H1 (cell line): Measurements from ENCODE around the gene GRIA4. TPM values are rescaled to one million over a fixed set of nuclear protein-coding genes. Genes with fewer than 3 reads are reported as not detected.

Source experiments
- CTCF ChIA-PET: fragments of 300-600 bp; sonication (Branson Sonifier 250); formaldehyde crosslinking; loops from one replicate; lab custom pipeline; 2021; ENCODE audit not compliant: partially characterized antibody; lab: Charles Lee
- POLR2A ChIA-PET: fragments of 300-600 bp; sonication (Branson Sonifier 250); formaldehyde crosslinking; loops from one replicate; lab custom pipeline; 2021; ENCODE audit warnings: inconsistent platforms; ENCODE audit not compliant: partially characterized antibody; lab: Charles Lee
- DNase-seq, 2 experiments: peaks; one replicate each; pipeline versions ENCODE4 v3.0.0 to v3.0.0-alpha.2; 2010 to 2022; ENCODE audit warnings: low spot score in 2 of 2, low read depth in 1 of 2, mixed read lengths in 1 of 2
- FAIRE-seq: peaks from 2 replicates; lab custom pipeline; 2011; peaks lifted over from hg19 to GRCh38; lab: Jason Lieb, UNC
- H2AFZ ChIP-seq: 2 replicates; pipeline ENCODE4 v1.8.1; 2012; ENCODE audit warnings: low read length, inconsistent platforms
- H2AK5ac ChIP-seq: 2 replicates; pipeline ENCODE4 v1.6.1; 2013; ENCODE audit warnings: low read depth, low read length
- H2BK120ac ChIP-seq: replicated peaks from 2 replicates; pipeline ENCODE3; 2013; ENCODE audit warnings: low read depth, low read length, inconsistent platforms
- H2BK12ac ChIP-seq: 2 replicates; pipeline ENCODE4 v1.6.1; 2013; ENCODE audit warnings: low read depth, low read length
- H2BK15ac ChIP-seq: 2 replicates; pipeline ENCODE4 v1.6.1; 2013; ENCODE audit warnings: low read length
- H2BK20ac ChIP-seq: 2 replicates; pipeline ENCODE4 v1.6.1; 2013; ENCODE audit warnings: low read length
- H2BK5ac ChIP-seq: 2 replicates; pipeline ENCODE4 v1.6.1; 2013; ENCODE audit warnings: low read depth, low read length
- H3K14ac ChIP-seq: 2 replicates; pipeline ENCODE4 v1.6.1; 2013; ENCODE audit warnings: inconsistent platforms; ENCODE audit not compliant: insufficient read length
- H3K18ac ChIP-seq: 2 replicates; pipeline ENCODE4 v1.6.1; 2013; ENCODE audit warnings: low read length; ENCODE audit errors: extremely low read depth
- H3K23ac ChIP-seq: 2 replicates; pipeline ENCODE4 v1.6.1; 2013; ENCODE audit warnings: inconsistent platforms; ENCODE audit not compliant: insufficient read length
- H3K23me2 ChIP-seq: 2 replicates; pipeline ENCODE4 v1.6.1; 2013; ENCODE audit warnings: low read depth, low read length
- H3K27ac ChIP-seq: 2 replicates; pipeline ENCODE4 v1.6.1; 2011; ENCODE audit warnings: low read depth, low read length, inconsistent platforms
- H3K27me3 ChIP-seq, 4 experiments: replicated peaks in 1 of 4; 1 replicate in 1 of 4; 2 replicates in 3 of 4; pipeline versions ENCODE4 v1.6.1 to v1.8.1; 2011 to 2013; ENCODE audit warnings: low read length in 3 of 4, mild to moderate bottlenecking in 3 of 4, inconsistent platforms in 2 of 4, mixed read lengths in 2 of 4, moderate library complexity in 1 of 4; ENCODE audit not compliant: control insufficient read depth in 3 of 4, insufficient read depth in 3 of 4; ENCODE audit errors: extremely low read depth in 1 of 4
- H3K36me3 ChIP-seq, 4 experiments: 2 replicates each; pipeline versions ENCODE4 v1.6.1 to v1.8.1; 2011 to 2013; ENCODE audit warnings: mild to moderate bottlenecking in 4 of 4, low read length in 3 of 4, moderate library complexity in 2 of 4, control low read depth in 1 of 4, inconsistent platforms in 1 of 4; ENCODE audit not compliant: insufficient read depth in 4 of 4, control insufficient read depth in 2 of 4
- H3K4ac ChIP-seq: replicated peaks from 2 replicates; pipeline ENCODE3; 2013; ENCODE audit warnings: low read length, low read depth, mixed read lengths, inconsistent platforms; ENCODE audit not compliant: insufficient read length
- H3K4me1 ChIP-seq, 4 experiments: replicated peaks in 1 of 4; 1 replicate in 1 of 4; 2 replicates in 3 of 4; pipeline versions ENCODE4 v1.6.1 to v1.8.1; 2011 to 2013; ENCODE audit warnings: low read length in 3 of 4, inconsistent platforms in 2 of 4, mixed read lengths in 1 of 4; ENCODE audit not compliant: insufficient read depth in 4 of 4, control insufficient read depth in 3 of 4
- H3K4me2 ChIP-seq, 2 experiments: 2 replicates each; pipeline versions ENCODE4 v1.6.1 to v1.8.1; 2011 to 2013; ENCODE audit warnings: low read depth in 2 of 2, low read length in 2 of 2, control low read depth in 1 of 2, inconsistent platforms in 1 of 2, mild to moderate bottlenecking in 1 of 2; ENCODE audit not compliant: insufficient read depth in 1 of 2
- H3K4me3 ChIP-seq, 4 experiments: fragments of 200-600, 300-600 bp in 1 of 4; sonication (generic), shearing (Covaris generic), sonication (Bioruptor Twin) in 1 of 4; 2 replicates each; pipeline versions ENCODE4 v1.5.1 to v1.8.1; 2011 to 2016; ENCODE audit warnings: low read length in 4 of 4, low read depth in 3 of 4, control low read depth in 2 of 4, inconsistent platforms in 2 of 4, mild to moderate bottlenecking in 2 of 4, mixed read lengths in 1 of 4, moderate library complexity in 1 of 4; ENCODE audit not compliant: insufficient read depth in 2 of 4; ENCODE audit errors: extremely low read depth in 1 of 4
- H3K56ac ChIP-seq: replicated peaks from 2 replicates; pipeline ENCODE3; 2013; ENCODE audit warnings: low read depth, mild to moderate bottlenecking, mixed read lengths, low read length, inconsistent platforms; ENCODE audit not compliant: insufficient read length
- H3K79me1 ChIP-seq: 2 replicates; pipeline ENCODE4 v1.6.1; 2013; ENCODE audit warnings: low read depth, low read length, control low read depth
- H3K79me2 ChIP-seq, 2 experiments: 2 replicates each; pipeline versions ENCODE4 v1.6.1 to v1.8.1; 2012 to 2013; ENCODE audit warnings: low read length in 2 of 2, mild to moderate bottlenecking in 2 of 2, inconsistent platforms in 1 of 2; ENCODE audit not compliant: insufficient read depth in 2 of 2, control insufficient read depth in 1 of 2
- H3K9ac ChIP-seq, 4 experiments: replicated peaks in 1 of 4; 1 replicate in 1 of 4; 2 replicates in 3 of 4; pipeline versions ENCODE4 v1.6.1 to v1.8.1; 2011 to 2013; ENCODE audit warnings: low read depth in 3 of 4, low read length in 3 of 4, control low read depth in 2 of 4, mild to moderate bottlenecking in 2 of 4, moderate library complexity in 2 of 4, inconsistent platforms in 1 of 4; ENCODE audit errors: extremely low read depth in 1 of 4
- H3K9me3 ChIP-seq, 2 experiments: 2 replicates each; pipeline versions ENCODE4 v1.6.1 to v1.8.1; 2012 to 2013; ENCODE audit warnings: mild to moderate bottlenecking in 2 of 2, moderate library complexity in 2 of 2, control low read depth in 1 of 2, inconsistent platforms in 1 of 2, low read depth in 1 of 2, low read length in 1 of 2, mixed read lengths in 1 of 2; ENCODE audit not compliant: insufficient read depth in 2 of 2
- H4K20me1 ChIP-seq, 2 experiments: replicated peaks in 1 of 2; 2 replicates each; pipeline versions ENCODE3 to v1.8.1; 2011 to 2013; ENCODE audit warnings: inconsistent platforms in 2 of 2, low read length in 2 of 2, mild to moderate bottlenecking in 1 of 2; ENCODE audit not compliant: insufficient read depth in 2 of 2, control insufficient read depth in 1 of 2
- H4K5ac ChIP-seq: 2 replicates; pipeline ENCODE4 v1.6.1; 2013; ENCODE audit warnings: low read length, low read depth, mixed read lengths, inconsistent platforms; ENCODE audit not compliant: insufficient read length
- H4K8ac ChIP-seq: 2 replicates; pipeline ENCODE4 v1.8.0; 2013; ENCODE audit warnings: mild to moderate bottlenecking, moderate library complexity, low read length, inconsistent platforms; ENCODE audit not compliant: insufficient read depth; ENCODE audit errors: extremely low read depth
- H4K91ac ChIP-seq: replicated peaks from 2 replicates; pipeline ENCODE3; 2013; ENCODE audit warnings: low read length, mixed read lengths, inconsistent platforms; ENCODE audit not compliant: insufficient read length
- ASH2L ChIP-seq: fragments of 200-600, 300-600 bp; sonication (generic); IDR thresholded peaks from one replicate; pipeline ENCODE4 v1.7.1; 2017; ENCODE audit warnings: low read length
- ATF2 ChIP-seq: IDR thresholded peaks from 2 replicates; pipeline ENCODE4 v1.6.1; 2012; ENCODE audit warnings: low read length, inconsistent platforms
- BACH1 ChIP-seq: IDR thresholded peaks from 2 replicates; pipeline ENCODE4 v1.6.1; 2012; ENCODE audit warnings: low read length, improper control_type of control experiment
- BRCA1 ChIP-seq: IDR thresholded peaks from 2 replicates; pipeline ENCODE4 v1.6.1; 2012; ENCODE audit warnings: low read depth, low read length, improper control_type of control experiment
- CBX5 ChIP-seq: fragments of 300-800, 300-1000 bp; sonication (generic); IDR thresholded peaks from 2 replicates; pipeline ENCODE4 v1.7.1; 2016; ENCODE audit warnings: antibody characterized with exemption, low read length, low read depth
- POLR2A ChIP-seq, 2 experiments: IDR thresholded peaks; 1 replicate in 1 of 2; 2 replicates in 1 of 2; pipeline ENCODE4 v1.6.1; 2011; ENCODE audit warnings: low read depth in 2 of 2, low read length in 2 of 2, mild to moderate bottlenecking in 2 of 2; ENCODE audit errors: control extremely low read depth in 1 of 2
- RXRA ChIP-seq: IDR thresholded peaks from 2 replicates; pipeline ENCODE4 v1.6.1; 2011; ENCODE audit warnings: low read depth, mild to moderate bottlenecking, low read length, moderate library complexity; ENCODE audit not compliant: insufficient read depth
- SP2 ChIP-seq: IDR thresholded peaks from 2 replicates; pipeline ENCODE4 v1.6.1; 2012; ENCODE audit warnings: mild to moderate bottlenecking, low read length, inconsistent platforms
- TAF7 ChIP-seq: optimal IDR thresholded peaks from 2 replicates; pipeline ENCODE3; 2011; ENCODE audit warnings: low read depth, mild to moderate bottlenecking, inconsistent platforms, low read length, moderate library complexity, borderline replicate concordance
- WGBS, 2 experiments: shearing (Covaris generic) in 1 of 2; methylation state at CpG; one replicate each; pipeline versions ENCODE4 v1.1.6 to v1.1.7; 2013 to 2015; ENCODE audit warnings: low lambda C conversion rate in 2 of 2, mixed read lengths in 2 of 2, inconsistent platforms in 1 of 2, low coverage in 1 of 2, missing lambda C conversion rate in 1 of 2; ENCODE audit not compliant: insufficient replicate concordance in 2 of 2, insufficient coverage in 1 of 2, insufficient read length in 1 of 2; ENCODE audit errors: extremely low coverage in 1 of 2, missing lambda C conversion rate in 1 of 2; 5-methylcytosine and 5-hydroxymethylcytosine counted together
- polyA plus RNA-seq, 7 experiments: library from polyadenylated mRNA; depleted of rRNA in 3 of 7; stranded (reverse) in 5 of 7; unstranded in 2 of 7; fragments of >200 nt in 5 of 7; fragments of 200-250 nt in 2 of 7; gene quantifications; 1 replicate in 5 of 7; 2 replicates in 1 of 7; 4 replicates in 1 of 7; pipeline versions ENCODE4 v1.2.1 to v1.2.3, GENCODE V29; 2011 to 2013; ENCODE audit warnings: missing spikeins in 2 of 7, mixed read lengths in 2 of 7
- total RNA-seq: library from RNA; stranded (reverse); fragmentation: NEBNext Ultra II Directional; extraction: Animal tissue kit (Norgen Biotek cat#: 25700); gene quantifications from 2 replicates; pipeline ENCODE4 v1.2.1, GENCODE V29; 2021

GRIA4 gene
- total and polyA plus RNA-seq, 2 of the 8 experiments (the other 6 are each of a cell fraction or from before 2014, with no cell fraction given) = 12.5 to 21.8 TPM

GRCh38 chr11:105589346-105589745 is 20.5 kb upstream of the GRIA4 start:
- Histone ChIP-seq H3K79me1 (no peaks in the 10 kb centered on the region), H2AK5ac (no peak overlapping the region), H3K9ac (no peak overlapping the region), H3K9me3 (no peaks in the 10 kb centered on the region), H2AFZ (no peak overlapping the region), H3K36me3 (no peaks in the 10 kb centered on the region), H2BK15ac (no peak overlapping the region), H4K91ac (no peak overlapping the region), H3K79me2 (no peaks in the 10 kb centered on the region), H2BK12ac (no peak overlapping the region), H4K20me1 (no peaks in the 10 kb centered on the region), H3K27ac (no peak overlapping the region), H3K23ac (no peak overlapping the region), H2BK120ac (no peak overlapping the region), H3K4ac (no peak overlapping the region), H3K23me2 (no peaks in the 10 kb centered on the region), H3K4me3 (no peak overlapping the region), H4K5ac (no peak overlapping the region), H2BK5ac (no peak overlapping the region), H3K18ac (no peak overlapping the region), H3K4me1 (no peaks in the 10 kb centered on the region), H2BK20ac (no peak overlapping the region), H3K4me2 (no peak overlapping the region), H3K27me3 (no peaks in the 10 kb centered on the region), H3K56ac (no peak overlapping the region), H4K8ac (no peak overlapping the region), H3K14ac (no peak overlapping the region)
- WGBS, 2 experiments = 90% methylated on average over 4 of the region's 4 CpGs; no CpG with 5 or more reads in 1 of the 2 experiments
- ChIA-PET CTCF (no interaction called here), POLR2A (no interaction called here)
- FAIRE-seq (no peak), DNase-seq (no peak)
- TF ChIP-seq ATF2 (no peak), CBX5 (no peak), POLR2A (IDR thresholded peaks at IDR 0.05; ENCODE audit: control extremely low read depth in 1 of 2, low read depth in 2 of 2, low read length in 2 of 2) (no peak), BRCA1 (no peak), ASH2L (no peak), SP2 (no peak), RXRA (no peak), TAF7 (no peak), BACH1 (no peak)
